ENCODE measurements around the gene GNB2. TPM values are rescaled to one million over a fixed set of nuclear protein-coding genes. Genes with fewer than 3 reads are reported as not detected.

GNB2 gene
- total and polyA plus RNA-seq, 2 of the 13 experiments (the other 11 are each of a cell fraction or from before 2014, with no cell fraction given) = 48.3 to 67.1 TPM

DNA sequence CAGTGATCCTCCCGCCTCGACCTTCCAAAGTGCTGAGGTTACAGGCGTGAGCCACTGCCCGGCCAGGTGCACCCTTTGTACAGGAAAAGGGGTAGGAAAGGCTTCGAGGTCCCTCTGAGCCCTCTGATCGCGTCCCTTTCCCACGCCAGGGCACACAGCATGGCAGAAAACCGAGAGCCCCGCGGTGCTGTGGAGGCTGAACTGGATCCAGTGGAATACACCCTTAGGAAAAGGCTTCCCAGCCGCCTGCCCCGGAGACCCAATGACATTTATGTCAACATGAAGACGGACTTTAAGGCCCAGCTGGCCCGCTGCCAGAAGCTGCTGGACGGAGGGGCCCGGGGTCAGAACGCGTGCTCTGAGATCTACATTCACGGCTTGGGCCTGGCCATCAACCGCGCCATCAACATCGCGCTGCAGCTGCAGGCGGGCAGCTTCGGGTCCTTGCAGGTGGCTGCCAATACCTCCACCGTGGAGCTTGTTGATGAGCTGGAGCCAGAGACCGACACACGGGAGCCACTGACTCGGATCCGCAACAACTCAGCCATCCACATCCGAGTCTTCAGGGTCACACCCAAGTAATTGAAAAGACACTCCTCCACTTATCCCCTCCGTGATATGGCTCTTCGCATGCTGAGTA lies 33.3 kb downstream of the GNB2 start (continued):
- TF ChIP-seq ZBTB20 (CRISPR knock-in tag; IDR thresholded peaks at IDR 0.05; ENCODE audit: borderline replicate concordance, low read depth) = no peak
- TF ChIP-seq SNAI1 (CRISPR knock-in tag; IDR thresholded peaks at IDR 0.05; ENCODE audit: borderline replicate concordance) = no peak
- TF ChIP-seq ZBTB8A (CRISPR knock-in tag; IDR thresholded peaks at IDR 0.05; ENCODE audit: borderline replicate concordance, low read depth) = no peak
- no peak for TF ChIP-seq ZNF891 (CRISPR knock-in tag; IDR thresholded peaks at IDR 0.05)
- no peak for TF ChIP-seq ZNF563 (CRISPR knock-in tag; IDR thresholded peaks at IDR 0.05)
- TF ChIP-seq, protein P1, sequence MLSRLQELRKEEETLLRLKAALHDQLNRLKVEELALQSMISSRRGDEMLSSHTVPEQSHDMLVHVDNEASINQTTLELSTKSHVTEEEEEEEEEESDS (CRISPR knock-in tag; IDR thresholded peaks at IDR 0.05; ENCODE audit: borderline replicate concordance) = no peak
- 0 out of 2 replicates have a peak, but pooled peaks have one; percentile 13 for TF ChIP-seq NCOA2 (CRISPR knock-in tag; IDR thresholded peaks at IDR 0.05)
- no peak for TF ChIP-seq DNMT3B (CRISPR knock-in tag; conservative IDR thresholded peaks at IDR 0.05)
- no peak for TF ChIP-seq MEIS1 (CRISPR knock-in tag; IDR thresholded peaks at IDR 0.05; ENCODE audit: borderline replicate concordance)
- TF ChIP-seq RFX5 (IDR thresholded peaks at IDR 0.05; ENCODE audit: low read depth, low read length) = no peak
- TF ChIP-seq, protein P2, sequence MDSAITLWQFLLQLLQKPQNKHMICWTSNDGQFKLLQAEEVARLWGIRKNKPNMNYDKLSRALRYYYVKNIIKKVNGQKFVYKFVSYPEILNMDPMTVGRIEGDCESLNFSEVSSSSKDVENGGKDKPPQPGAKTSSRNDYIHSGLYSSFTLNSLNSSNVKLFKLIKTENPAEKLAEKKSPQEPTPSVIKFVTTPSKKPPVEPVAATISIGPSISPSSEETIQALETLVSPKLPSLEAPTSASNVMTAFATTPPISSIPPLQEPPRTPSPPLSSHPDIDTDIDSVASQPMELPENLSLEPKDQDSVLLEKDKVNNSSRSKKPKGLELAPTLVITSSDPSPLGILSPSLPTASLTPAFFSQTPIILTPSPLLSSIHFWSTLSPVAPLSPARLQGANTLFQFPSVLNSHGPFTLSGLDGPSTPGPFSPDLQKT (CRISPR knock-in tag; IDR thresholded peaks at IDR 0.05; ENCODE audit: borderline replicate concordance) = no peak
- no peak for TF ChIP-seq ZNF234 (CRISPR knock-in tag; conservative IDR thresholded peaks at IDR 0.05)
- no peak for TF ChIP-seq ZNF484 (CRISPR knock-in tag; IDR thresholded peaks at IDR 0.05; ENCODE audit: borderline replicate concordance, low read depth)
- TF ChIP-seq ZNF263 (CRISPR knock-in tag; IDR thresholded peaks at IDR 0.05) = peak; percentile 38; the same call in 1 of the 2 replicates
- TF ChIP-seq TRIM24 (CRISPR knock-in tag; IDR thresholded peaks at IDR 0.05) = no peak
- TF ChIP-seq, protein P3, sequence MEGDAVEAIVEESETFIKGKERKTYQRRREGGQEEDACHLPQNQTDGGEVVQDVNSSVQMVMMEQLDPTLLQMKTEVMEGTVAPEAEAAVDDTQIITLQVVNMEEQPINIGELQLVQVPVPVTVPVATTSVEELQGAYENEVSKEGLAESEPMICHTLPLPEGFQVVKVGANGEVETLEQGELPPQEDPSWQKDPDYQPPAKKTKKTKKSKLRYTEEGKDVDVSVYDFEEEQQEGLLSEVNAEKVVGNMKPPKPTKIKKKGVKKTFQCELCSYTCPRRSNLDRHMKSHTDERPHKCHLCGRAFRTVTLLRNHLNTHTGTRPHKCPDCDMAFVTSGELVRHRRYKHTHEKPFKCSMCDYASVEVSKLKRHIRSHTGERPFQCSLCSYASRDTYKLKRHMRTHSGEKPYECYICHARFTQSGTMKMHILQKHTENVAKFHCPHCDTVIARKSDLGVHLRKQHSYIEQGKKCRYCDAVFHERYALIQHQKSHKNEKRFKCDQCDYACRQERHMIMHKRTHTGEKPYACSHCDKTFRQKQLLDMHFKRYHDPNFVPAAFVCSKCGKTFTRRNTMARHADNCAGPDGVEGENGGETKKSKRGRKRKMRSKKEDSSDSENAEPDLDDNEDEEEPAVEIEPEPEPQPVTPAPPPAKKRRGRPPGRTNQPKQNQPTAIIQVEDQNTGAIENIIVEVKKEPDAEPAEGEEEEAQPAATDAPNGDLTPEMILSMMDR (CRISPR knock-in tag; IDR thresholded peaks at IDR 0.05) = no peak
- TF ChIP-seq, protein P4, sequence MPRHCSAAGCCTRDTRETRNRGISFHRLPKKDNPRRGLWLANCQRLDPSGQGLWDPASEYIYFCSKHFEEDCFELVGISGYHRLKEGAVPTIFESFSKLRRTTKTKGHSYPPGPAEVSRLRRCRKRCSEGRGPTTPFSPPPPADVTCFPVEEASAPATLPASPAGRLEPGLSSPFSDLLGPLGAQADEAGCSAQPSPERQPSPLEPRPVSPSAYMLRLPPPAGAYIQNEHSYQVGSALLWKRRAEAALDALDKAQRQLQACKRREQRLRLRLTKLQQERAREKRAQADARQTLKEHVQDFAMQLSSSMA (CRISPR knock-in tag; IDR thresholded peaks at IDR 0.05) = no peak
- TF ChIP-seq TBX3 (IDR thresholded peaks at IDR 0.05; ENCODE audit: borderline replicate concordance) = no peak
- no peak for TF ChIP-seq ZNF883 (CRISPR knock-in tag; IDR thresholded peaks at IDR 0.05; ENCODE audit: not compliant biosample characterization)
- no peak for TF ChIP-seq CC2D1A (CRISPR knock-in tag; IDR thresholded peaks at IDR 0.05)
- no peak for TF ChIP-seq ZFP36 (IDR thresholded peaks at IDR 0.05; ENCODE audit: borderline replicate concordance, low read depth, low read length, partially characterized antibody)
- no peak for TF ChIP-seq ZFP90 (CRISPR knock-in tag; IDR thresholded peaks at IDR 0.05; ENCODE audit: borderline replicate concordance)
- TF ChIP-seq, protein P5, sequence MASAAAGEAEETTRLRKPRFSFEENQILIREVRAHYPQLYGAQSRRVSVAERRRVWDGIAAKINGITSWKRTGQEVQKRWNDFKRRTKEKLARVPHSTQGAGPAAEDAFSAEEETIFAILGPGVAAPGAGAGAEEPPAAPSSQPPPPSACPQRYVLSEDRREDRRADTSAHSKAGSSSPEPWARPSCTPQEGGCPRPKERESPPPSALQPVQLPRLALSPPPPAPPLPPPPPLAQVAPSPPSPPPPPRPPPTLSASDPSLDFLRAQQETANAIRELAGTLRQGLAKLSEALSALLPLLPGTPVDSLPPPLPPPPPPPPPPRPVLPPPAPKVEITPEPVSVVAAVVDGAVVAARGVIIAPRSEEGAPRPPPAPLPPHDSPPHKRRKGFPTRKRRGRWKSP (CRISPR knock-in tag; IDR thresholded peaks at IDR 0.05) = no peak
- TF ChIP-seq FOXC1 (CRISPR knock-in tag; IDR thresholded peaks at IDR 0.05; ENCODE audit: borderline replicate concordance) = no peak
- TF ChIP-seq, protein P6, sequence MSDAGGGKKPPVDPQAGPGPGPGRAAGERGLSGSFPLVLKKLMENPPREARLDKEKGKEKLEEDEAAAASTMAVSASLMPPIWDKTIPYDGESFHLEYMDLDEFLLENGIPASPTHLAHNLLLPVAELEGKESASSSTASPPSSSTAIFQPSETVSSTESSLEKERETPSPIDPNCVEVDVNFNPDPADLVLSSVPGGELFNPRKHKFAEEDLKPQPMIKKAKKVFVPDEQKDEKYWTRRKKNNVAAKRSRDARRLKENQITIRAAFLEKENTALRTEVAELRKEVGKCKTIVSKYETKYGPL (CRISPR knock-in tag; IDR thresholded peaks at IDR 0.05) = no peak
